HG02798 (cell line): ENCODE data around the gene LNX2.

ENCODE experiments used
- ATAC-seq: cut with Tn5 transposase; IDR thresholded peaks from one replicate; pipeline ENCODE4 v1.9.1; 2021; ENCODE audit warnings: mild to moderate bottlenecking; ENCODE audit not compliant: unreplicated experiment, poor library complexity

Gene LNX2

GRCh38 chr13:27617881-27618321 is 2.4 kb downstream of the LNX2 start:
- ATAC-seq, result no peak

GRCh38 chr13:27613628-27614027 is 6.7 kb downstream of the LNX2 start:
- no peak for ATAC-seq

GRCh38 chr13:27607125-27607524 is 13.2 kb downstream of the LNX2 start:
- ATAC-seq, result no peak

GRCh38 chr13:27605610-27606200 is 14.6 kb downstream of the LNX2 start:
- no peak for ATAC-seq

- ATAC-seq, result no peak
These were observed 15.2 kb downstream of the LNX2 start for GRCh38 chr13:27605099-27605498.

- ATAC-seq, result no peak
These were observed 18.5 kb downstream of the LNX2 start for GRCh38 chr13:27601803-27602202.

- no peak for ATAC-seq
These were observed 19.1 kb downstream of the LNX2 start for GRCh38 chr13:27601208-27601607.

GRCh38 chr13:27600711-27601110 is 19.6 kb downstream of the LNX2 start:
- no peak for ATAC-seq

- ATAC-seq, result no peak
These were observed 20.3 kb downstream of the LNX2 start for GRCh38 chr13:27599845-27600553.

GRCh38 chr13:27599096-27599495 is 21.2 kb downstream of the LNX2 start:
- no peak for ATAC-seq

GRCh38 chr13:27595055-27595811 is 25.1 kb downstream of the LNX2 start:
- ATAC-seq, result no peak

- peak; percentile 59 for ATAC-seq
These were observed 27.1 kb downstream of the LNX2 start for GRCh38 chr13:27593267-27593666.

- ATAC-seq, result no peak
These were observed 27.5 kb downstream of the LNX2 start for GRCh38 chr13:27592865-27593264.

GRCh38 chr13:27588405-27588804 is 31.9 kb downstream of the LNX2 start:
- no peak for ATAC-seq

- no peak for ATAC-seq
These were observed 33.1 kb downstream of the LNX2 start for GRCh38 chr13:27587095-27587746.

GRCh38 chr13:27583645-27584044 is 36.7 kb downstream of the LNX2 start:
- no peak for ATAC-seq

- no peak for ATAC-seq
These were observed 42.0 kb downstream of the LNX2 start for GRCh38 chr13:27578121-27579030.

GRCh38 chr13:27574661-27575060 is 45.7 kb downstream of the LNX2 start:
- ATAC-seq, result no peak

- no peak for ATAC-seq
These were observed 47.1 kb downstream of the LNX2 start for GRCh38 chr13:27573265-27573664.
